Right renal pelvis (tissue), 4 donors: Measurements from ENCODE around the gene AIFM1. TPM values are rescaled to one million over a fixed set of nuclear protein-coding genes. Genes with fewer than 3 reads are reported as not detected.

Experiments
- DNase-seq, 4 donors: peaks; one replicate each; pipeline ENCODE4 v3.0.0-alpha.2; 2013; ENCODE audit warnings: low read depth in 4 of 4, low spot score in 3 of 4, missing footprints in 1 of 4
- polyA plus RNA-seq, 4 donors: library from polyadenylated mRNA; unstranded; fragments of 120-200 nt; gene quantifications; one replicate each; pipeline ENCODE4 v1.2.1, GENCODE V29; 2013; ENCODE audit not compliant: insufficient read length in 4 of 4

Gene AIFM1
- 10 to 100 TPM; 88.7 to 95.9 (median 92.2) TPM for polyA plus RNA-seq

GRCh38 chrX:130165703-130166502 lies at the start of gene AIFM1:
Gene AIFM1 (minus strand): TSS chrX:130165841. CDS start chrX:130165656, 185 bp downstream.
- DNase-seq: peak; percentile 76 to 86 (median 84)

- no peak for DNase-seq
Measured at GRCh38 chrX:130213376-130213775, 47.7 kb upstream of the AIFM1 start.

GRCh38 chrX:130212371-130212770 lies 46.7 kb upstream of the AIFM1 start:
- no peak for DNase-seq

GRCh38 chrX:130211415-130212186 lies 46.0 kb upstream of the AIFM1 start:
- no peak for DNase-seq

GRCh38 chrX:130204647-130205046 lies 39.0 kb upstream of the AIFM1 start:
- no peak for DNase-seq

GRCh38 chrX:130197464-130197863 lies 31.8 kb upstream of the AIFM1 start:
- no peak for DNase-seq

- DNase-seq: no peak
Measured at GRCh38 chrX:130196466-130196865, 30.8 kb upstream of the AIFM1 start.

GRCh38 chrX:130190801-130191200 lies 25.2 kb upstream of the AIFM1 start:
- no peak for DNase-seq

GRCh38 chrX:130186651-130187050 lies 21.0 kb upstream of the AIFM1 start:
- no peak for DNase-seq

GRCh38 chrX:130184857-130185256 lies 19.2 kb upstream of the AIFM1 start:
- DNase-seq: no peak

GRCh38 chrX:130184168-130184567 lies 18.5 kb upstream of the AIFM1 start:
- DNase-seq: no peak

- DNase-seq: no peak
Measured at GRCh38 chrX:130179579-130180215, 14.1 kb upstream of the AIFM1 start.

GRCh38 chrX:130179170-130179569 lies 13.5 kb upstream of the AIFM1 start:
- no peak for DNase-seq

- DNase-seq: no peak
Measured at GRCh38 chrX:130176942-130177341, 11.3 kb upstream of the AIFM1 start.

- no peak for DNase-seq
Measured at GRCh38 chrX:130176354-130176776, 10.7 kb upstream of the AIFM1 start.

GRCh38 chrX:130174937-130175336 lies 9.3 kb upstream of the AIFM1 start:
- no peak for DNase-seq

- no peak for DNase-seq
Measured at GRCh38 chrX:130174045-130174704, 8.5 kb upstream of the AIFM1 start.

- no peak for DNase-seq
Measured at GRCh38 chrX:130173190-130173895, 7.7 kb upstream of the AIFM1 start.

GRCh38 chrX:130172127-130172845 lies 6.6 kb upstream of the AIFM1 start:
- DNase-seq: no peak
